ENCODE results near the gene NUCB1.

GRCh38 chr19:48945817-48946216 lies 45.7 kb downstream of the NUCB1 start:
- TF ChIP-seq POLR2AphosphoS5 (IDR thresholded peaks at IDR 0.05; ENCODE audit: low read depth, low read length) = no peak
- TF ChIP-seq CTCF (IDR thresholded peaks at IDR 0.05) = no peak
- no peak for TF ChIP-seq SIN3A (IDR thresholded peaks at IDR 0.05; ENCODE audit: borderline replicate concordance, insufficient read depth, low read depth, low read length)

Measured in Panc1 (cell line).